GM21526 (cell line): ENCODE results near the gene GVQW3.

ENCODE experiments used
- ATAC-seq: cut with Tn5 transposase; IDR thresholded peaks from one replicate; pipeline ENCODE4 v1.9.1; 2021; ENCODE audit warnings: moderate library complexity; ENCODE audit not compliant: unreplicated experiment, low FRiP score

The GVQW3 gene

DNA sequence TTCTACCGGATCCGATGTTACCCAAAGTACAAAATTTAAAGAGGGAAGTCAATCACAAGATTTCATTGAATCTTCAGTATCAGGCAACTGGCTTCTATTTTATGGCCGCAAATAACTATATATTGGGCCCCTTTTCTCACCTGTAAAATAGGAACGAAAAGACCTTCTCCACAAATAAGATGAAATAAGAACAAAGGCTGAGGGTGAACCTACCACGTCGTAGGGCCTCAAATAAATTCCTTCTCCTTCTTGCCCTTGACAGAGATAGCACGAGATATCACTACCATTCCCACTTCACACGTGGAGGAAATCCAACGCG, 62.9 kb downstream of the GVQW3 start:
- ATAC-seq, result no peak

DNA sequence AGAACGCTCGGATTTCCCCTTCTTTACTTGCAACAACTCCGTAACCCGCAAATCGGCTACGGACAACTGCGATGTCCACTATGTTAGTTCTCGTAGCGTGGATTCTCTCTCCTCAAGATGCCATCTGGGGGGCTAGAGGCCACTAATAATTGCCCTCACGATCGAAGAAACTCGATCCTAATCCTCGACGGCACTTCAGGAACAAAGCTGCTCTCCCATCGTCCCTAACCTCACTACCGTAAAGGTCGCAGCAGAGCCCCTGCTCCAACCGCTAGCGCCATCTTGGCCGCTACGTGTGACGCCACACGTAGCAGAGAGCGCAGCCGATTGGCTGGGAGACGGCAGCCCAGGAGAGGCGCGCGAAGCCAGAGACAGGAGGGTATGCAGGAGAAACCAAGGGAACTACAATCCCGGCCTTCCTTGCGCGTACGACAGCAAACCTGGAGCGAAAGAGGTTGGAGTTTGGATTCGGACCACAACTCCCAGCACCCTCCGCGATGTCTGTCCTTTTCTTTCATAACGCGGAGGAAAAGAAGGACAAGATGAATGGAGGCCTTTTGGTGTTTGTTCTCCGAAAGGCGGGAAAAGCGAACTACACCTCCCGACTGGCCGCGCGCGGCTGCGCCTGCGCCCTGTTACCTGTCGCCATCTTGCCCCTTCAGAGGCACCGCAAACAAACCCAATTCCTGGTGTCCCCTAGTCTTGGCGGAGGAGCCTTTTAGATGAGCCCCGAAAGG, 63.4 kb downstream of the GVQW3 start, which contains the start of gene EMSY:
Gene EMSY, plus strand, starts transcription at position 635 of the 737 bp plus-strand sequence. CDS start 1,921 bp downstream, outside the sequence.
- ATAC-seq, result peak; percentile 94

DNA sequence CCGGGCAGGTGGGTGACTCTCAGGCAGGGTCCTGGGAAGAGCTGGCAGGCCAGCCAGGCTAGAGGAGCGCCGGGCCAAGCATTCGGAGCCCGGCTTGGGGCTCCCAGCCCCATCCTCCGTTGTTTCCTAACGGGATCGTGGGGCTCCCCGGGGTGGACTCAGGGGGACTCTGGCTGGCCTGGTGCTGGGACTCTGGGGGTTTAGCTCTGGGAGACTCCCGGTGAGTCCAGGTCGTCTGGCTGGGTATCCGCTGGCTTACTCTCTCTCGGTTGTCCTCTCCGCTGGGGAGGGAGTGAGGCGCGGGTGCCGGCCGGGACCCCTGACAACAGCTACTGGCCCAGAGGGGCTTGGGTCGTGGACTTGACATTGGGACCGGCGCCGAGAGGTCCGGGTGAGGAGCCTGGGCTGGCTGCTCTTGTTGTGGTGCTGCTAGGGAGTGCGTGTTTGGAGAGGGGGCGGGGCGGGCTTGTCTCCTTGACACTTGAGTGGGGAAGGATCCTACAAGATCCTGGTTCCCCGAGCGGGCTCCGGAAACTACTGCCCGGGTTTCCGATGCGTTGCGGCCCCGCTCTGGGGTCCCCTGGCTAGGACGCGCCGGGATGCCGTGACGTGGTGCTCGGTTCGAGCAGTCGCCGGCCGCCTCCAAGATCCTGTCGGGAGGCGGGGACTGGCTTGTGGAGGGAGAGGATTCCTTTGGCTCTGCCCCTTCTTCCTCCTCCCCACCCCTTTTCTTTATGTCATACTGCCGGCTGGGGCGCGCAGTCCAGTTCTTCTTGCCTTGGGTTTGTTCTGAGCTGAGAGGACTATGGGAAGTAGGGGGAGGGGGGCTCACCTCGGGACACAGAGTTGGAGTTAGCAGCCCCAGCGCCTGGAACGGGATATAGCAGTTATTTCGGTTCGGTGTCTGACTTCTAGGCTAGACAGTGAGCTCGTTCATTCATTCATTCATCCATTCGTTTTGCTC, 64.3 kb downstream of the GVQW3 start:
- ATAC-seq, result peak; percentile 24

DNA sequence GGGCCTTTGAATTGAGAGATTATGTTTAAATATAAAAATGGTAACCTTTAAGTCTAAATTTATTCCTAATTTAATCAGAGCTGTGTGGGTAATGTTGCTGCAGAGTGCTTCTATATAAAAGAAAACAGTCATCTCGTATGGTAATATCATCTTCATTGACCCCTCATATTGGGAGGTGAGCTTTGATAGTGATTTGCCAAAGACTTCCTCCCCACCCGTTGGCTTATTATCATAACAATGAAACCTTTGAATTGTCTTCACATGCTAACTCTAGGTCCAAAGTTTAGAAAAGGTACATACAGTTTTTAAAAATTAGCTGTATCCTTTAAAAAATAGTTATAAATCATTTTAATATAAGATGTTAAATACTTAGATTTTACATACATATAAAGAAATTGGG, 67.4 kb downstream of the GVQW3 start:
- ATAC-seq, result no peak

DNA sequence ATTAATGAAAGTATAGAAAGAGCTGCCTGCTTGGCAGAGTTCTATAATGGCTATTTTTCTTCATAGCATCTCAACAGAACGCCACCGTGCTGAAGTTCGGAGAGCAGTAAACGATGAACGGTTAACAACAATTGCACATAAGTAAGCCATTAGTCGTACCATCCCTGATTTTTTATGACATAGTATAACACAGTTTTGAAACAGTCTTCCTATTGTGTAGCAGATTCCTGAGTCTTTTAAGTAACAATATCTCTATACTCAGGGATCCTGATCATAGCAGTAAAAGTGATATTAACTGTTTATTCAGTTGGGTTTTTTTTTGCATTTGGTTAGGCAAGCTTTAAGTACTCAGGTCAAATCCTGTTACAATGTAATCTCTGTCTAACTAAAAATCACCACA, 72.1 kb downstream of the GVQW3 start:
- no peak for ATAC-seq

DNA sequence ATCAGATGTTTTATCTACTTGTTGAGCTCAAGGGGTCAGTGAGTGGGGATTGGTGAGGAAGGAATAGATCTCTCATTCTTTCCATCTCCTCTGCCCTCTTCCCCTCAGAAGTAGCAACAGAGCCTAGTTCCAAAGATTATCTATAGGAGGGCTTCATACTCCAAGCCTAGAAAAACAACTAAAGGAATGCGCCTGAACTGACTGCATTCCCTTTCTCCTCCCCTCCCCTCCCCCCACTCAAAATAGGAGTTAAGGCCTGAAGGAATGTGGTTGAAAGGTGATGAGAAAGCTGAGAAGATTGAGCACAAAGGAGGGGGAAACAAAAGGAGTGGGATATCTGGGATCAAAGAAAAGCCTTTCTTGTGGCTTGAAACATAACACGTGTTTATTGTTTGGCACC, 74.2 kb downstream of the GVQW3 start:
- no peak for ATAC-seq

DNA sequence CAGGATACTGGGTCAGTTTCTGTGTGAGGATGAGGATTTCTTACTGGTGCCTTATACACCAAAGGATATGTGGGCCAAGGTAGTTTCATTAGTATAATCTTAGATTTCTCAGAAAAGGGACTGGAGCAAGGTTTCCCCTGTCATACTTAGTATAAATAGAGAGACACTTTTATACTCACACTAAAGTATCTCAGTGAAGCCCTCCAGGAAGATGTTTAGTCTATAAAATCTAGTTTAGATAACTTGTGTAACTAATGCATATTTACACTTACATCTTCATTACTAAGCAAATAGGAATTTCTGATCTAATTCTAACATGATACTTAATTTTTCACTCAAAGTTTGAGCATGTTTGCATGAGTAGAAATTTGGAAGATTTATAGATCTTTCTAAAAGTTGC, 74.8 kb downstream of the GVQW3 start:
- no peak for ATAC-seq

DNA sequence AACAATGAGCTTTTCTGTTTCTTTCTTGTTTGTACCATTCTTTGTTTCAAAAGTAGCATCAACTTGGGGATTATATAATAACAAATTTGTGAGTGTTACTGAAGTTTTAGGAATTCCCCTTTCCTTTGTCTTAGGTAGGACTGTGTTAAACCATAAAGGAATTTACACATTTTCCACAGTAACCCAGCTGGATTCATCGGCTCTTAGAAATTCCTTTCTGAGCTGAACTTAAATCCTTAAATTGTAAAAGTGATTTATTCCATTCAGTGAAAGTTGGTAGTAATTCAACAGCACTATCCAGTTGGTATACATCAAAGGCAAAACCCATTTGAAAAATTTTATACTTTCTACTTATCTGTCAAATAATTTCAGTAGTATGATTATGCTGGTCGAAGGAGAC, 75.4 kb downstream of the GVQW3 start:
- ATAC-seq, result no peak
